ENCODE results near the gene MUSTN1. TPM values are rescaled to one million over a fixed set of nuclear protein-coding genes. Genes with fewer than 3 reads are reported as not detected.

MUSTN1 gene
- total and polyA plus RNA-seq, 2 donors (not counting 3 experiments of a cell fraction or from before 2014, with no cell fraction given) = 1.1 to 2.2 TPM

DNA sequence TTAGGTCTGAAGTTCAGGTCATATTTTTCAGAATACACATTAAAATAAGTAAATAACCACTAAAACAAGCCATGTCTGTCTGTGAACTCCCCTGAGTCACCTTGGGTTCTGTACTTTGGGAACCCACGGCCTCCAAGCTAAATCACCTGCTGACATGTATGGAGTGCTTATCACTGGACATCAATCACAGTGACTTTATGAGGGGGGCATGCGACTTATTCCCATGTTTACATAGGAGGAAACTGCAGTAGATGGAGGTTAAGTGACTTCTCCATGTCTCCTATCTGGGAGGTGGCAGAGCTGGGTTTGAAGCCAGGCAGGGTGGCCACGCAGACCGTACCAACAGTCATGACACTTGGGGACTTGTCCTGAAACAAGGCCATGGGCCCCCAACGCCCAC, 12.5 kb downstream of the MUSTN1 start:
- Histone ChIP-seq H3K4me2 (ENCODE audit: insufficient read depth, low read length) (no peak overlapping the region), H3K79me2 (ENCODE audit: control insufficient read depth, insufficient read depth, low read length) (no peaks in the 10 kb centered on the region), H3K27me3 (ENCODE audit: control insufficient read depth in 2 of 2, insufficient read depth in 2 of 2, low read length in 2 of 2) (no peaks in the 10 kb centered on the region), H3K27ac (ENCODE audit: insufficient read depth, low read depth, low read length) (no peak overlapping the region), H3K9ac (replicated peaks; ENCODE audit: extremely low read depth, insufficient read depth, low read length) (no peak overlapping the region), H3K4me1 (ENCODE audit: control insufficient read depth, extremely low read depth, insufficient read depth, low read length) (no peaks in the 10 kb centered on the region), H3K9me3 (replicated peaks; ENCODE audit: control insufficient read depth, insufficient read depth, low read length) (no peaks in the 10 kb centered on the region), H3K4me3 (replicated peaks in 1 of 3; ENCODE audit: insufficient read depth in 1 of 3, low read depth in 1 of 3, low read length in 3 of 3) (no peak overlapping the region), H3K9me1 (replicated peaks; ENCODE audit: control insufficient read depth, extremely low read depth, insufficient read depth, low read length) (no peaks in the 10 kb centered on the region), H2AFZ (ENCODE audit: low read depth, low read length) (no peak overlapping the region), H3K36me3 (ENCODE audit: control insufficient read depth in 2 of 2, extremely low read depth in 1 of 2, insufficient read depth in 2 of 2, low read length in 2 of 2) (no peaks in the 10 kb centered on the region), H4K20me1 (replicated peaks; ENCODE audit: control insufficient read depth, extremely low read depth, insufficient read depth, low read length) (no peaks in the 10 kb centered on the region)
- CTCF ChIA-PET = interaction anchor here (2.0 to 2.7 kb wide), 4 partner anchors 10 to 24 kb away, joined by 7 to 17 read pairs (median 10); no protein-coding TSS in a partner anchor
- intact Hi-C loops (cut with micrococcal nuclease) = no loop called here
- DNase-seq (ENCODE audit: low read depth, low spot score) (no peak), FAIRE-seq (no peak)
- no TSS peak for BruUV-seq (replicated peaks)
- no peak for TF ChIP-seq GATA2 (IDR thresholded peaks at IDR 0.05; ENCODE audit: insufficient read depth, insufficient read length, low read depth, low read length)
- no peak for TF ChIP-seq CTCF (IDR thresholded peaks at IDR 0.05; ENCODE audit: extremely low read depth in 1 of 2, insufficient read depth in 1 of 2, low read depth in 1 of 2, low read length in 2 of 2)
- no peak for TF ChIP-seq FOS (IDR thresholded peaks at IDR 0.05; ENCODE audit: borderline replicate concordance, insufficient read depth, low read length)
- POLR2A ChIA-PET = no interaction called here
- dilution Hi-C loops (cut with MboI; ENCODE audit: extremely low pct_ligation_motif_present, low sequenced_read_pairs) = no loop called here

DNA sequence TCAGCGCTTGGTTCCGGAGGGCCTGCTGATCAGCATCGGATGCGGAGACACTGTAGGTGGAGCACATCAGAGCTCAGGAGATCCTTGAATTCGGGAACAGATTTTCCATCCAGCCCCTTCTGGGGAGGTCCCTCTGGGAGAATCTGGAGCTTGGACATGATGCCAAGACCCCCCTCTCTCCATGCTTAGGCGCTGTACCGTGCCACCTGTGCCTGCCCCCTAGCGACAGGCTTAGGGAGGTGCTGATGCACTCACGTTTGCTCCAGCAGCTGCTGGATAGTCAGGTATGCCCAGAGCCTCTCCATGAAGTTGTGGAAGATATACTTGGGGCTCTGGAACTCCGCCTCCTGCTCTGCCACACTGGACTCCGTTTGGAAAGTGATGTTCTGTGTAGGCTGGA, 14.1 kb downstream of the MUSTN1 start:
- Histone ChIP-seq H2AFZ (ENCODE audit: low read depth, low read length) (no peak overlapping the region), H3K9me3 (replicated peaks; ENCODE audit: control insufficient read depth, insufficient read depth, low read length) (no peaks in the 10 kb centered on the region), H3K9ac (replicated peaks; ENCODE audit: extremely low read depth, insufficient read depth, low read length) (no peak overlapping the region), H3K4me2 (ENCODE audit: insufficient read depth, low read length) (no peak overlapping the region), H3K4me3 (replicated peaks in 1 of 3; ENCODE audit: insufficient read depth in 1 of 3, low read depth in 1 of 3, low read length in 3 of 3) (no peak overlapping the region), H3K79me2 (ENCODE audit: control insufficient read depth, insufficient read depth, low read length) (no peaks in the 10 kb centered on the region), H4K20me1 (replicated peaks; ENCODE audit: control insufficient read depth, extremely low read depth, insufficient read depth, low read length) (no peaks in the 10 kb centered on the region), H3K36me3 (ENCODE audit: control insufficient read depth in 2 of 2, extremely low read depth in 1 of 2, insufficient read depth in 2 of 2, low read length in 2 of 2) (no peaks in the 10 kb centered on the region), H3K27me3 (ENCODE audit: control insufficient read depth in 2 of 2, insufficient read depth in 2 of 2, low read length in 2 of 2) (no peaks in the 10 kb centered on the region), H3K27ac (ENCODE audit: insufficient read depth, low read depth, low read length) (no peak overlapping the region), H3K4me1 (ENCODE audit: control insufficient read depth, extremely low read depth, insufficient read depth, low read length) (no peaks in the 10 kb centered on the region), H3K9me1 (replicated peaks; ENCODE audit: control insufficient read depth, extremely low read depth, insufficient read depth, low read length) (no peaks in the 10 kb centered on the region)
- peak; percentile 60 for FAIRE-seq
- CTCF ChIA-PET = interaction anchor here (0.6 to 2.9 kb wide), 24 partner anchors 9 to 234 kb away, joined by 3 to 17 read pairs (median 6); partner anchors contain the start of genes ITIH4, MUSTN1 and NEK4
- intact Hi-C loops (cut with micrococcal nuclease) (loop anchor here (1.0 kb wide), 1 partner anchor 78 kb away; no protein-coding TSS in a partner anchor), dilution Hi-C loops (cut with MboI; ENCODE audit: extremely low pct_ligation_motif_present, low sequenced_read_pairs) (no loop called here)
- BruUV-seq (replicated peaks) = no TSS peak
- peak; percentile 13 for DNase-seq (ENCODE audit: low read depth, low spot score)
- no peak for TF ChIP-seq POLR2A (IDR thresholded peaks at IDR 0.05; ENCODE audit: low read depth, low read length)
- TF ChIP-seq GATA2 (IDR thresholded peaks at IDR 0.05; ENCODE audit: insufficient read depth, insufficient read length, low read depth, low read length) = no peak
- peak; percentile 71 to 81 for TF ChIP-seq CTCF (IDR thresholded peaks at IDR 0.05; ENCODE audit: extremely low read depth in 1 of 2, insufficient read depth in 1 of 2, low read depth in 1 of 2, low read length in 2 of 2)
- TF ChIP-seq FOS (IDR thresholded peaks at IDR 0.05; ENCODE audit: borderline replicate concordance, insufficient read depth, low read length) = no peak
- POLR2A ChIA-PET = no interaction called here
